SIG-M5 (cell line): Measurements from ENCODE around the gene RPS6KA3.
"Not testable (repeated sequence)": the region's sequence is repeated elsewhere in the genome, so short reads cannot be mapped to it uniquely, and the experiment has no call there.

Source experiments
- DNase-seq: peaks from one replicate; lab custom pipeline; 2025; lab: John Stamatoyannopoulos, UW

RPS6KA3 gene

GRCh38 chrX:20218836-20219505 lies 47.7 kb downstream of the RPS6KA3 start:
- DNase-seq: no peak

GRCh38 chrX:20217906-20218305 lies 48.8 kb downstream of the RPS6KA3 start:
- DNase-seq: no peak

- DNase-seq: no peak
Measured at GRCh38 chrX:20217271-20217670, 49.4 kb downstream of the RPS6KA3 start.

DNA sequence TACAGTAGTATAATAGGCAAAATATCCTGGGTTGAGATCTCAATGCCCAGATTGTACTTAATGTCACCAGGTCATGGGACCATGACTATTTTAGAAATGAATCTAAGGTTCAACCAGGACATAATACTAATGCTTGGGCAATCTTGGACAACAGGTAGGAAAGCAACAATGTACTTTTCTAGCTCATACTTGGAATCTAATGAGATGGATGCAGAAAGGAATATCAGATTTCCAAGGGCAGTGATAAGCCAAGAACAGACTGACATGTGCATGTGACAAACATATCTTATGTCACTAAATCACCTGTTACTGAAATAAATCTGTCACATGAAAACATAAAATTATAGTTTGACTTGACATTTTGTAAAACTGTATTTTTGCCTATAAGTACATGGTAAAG lies 51.1 kb downstream of the RPS6KA3 start:
- no peak for DNase-seq

DNA sequence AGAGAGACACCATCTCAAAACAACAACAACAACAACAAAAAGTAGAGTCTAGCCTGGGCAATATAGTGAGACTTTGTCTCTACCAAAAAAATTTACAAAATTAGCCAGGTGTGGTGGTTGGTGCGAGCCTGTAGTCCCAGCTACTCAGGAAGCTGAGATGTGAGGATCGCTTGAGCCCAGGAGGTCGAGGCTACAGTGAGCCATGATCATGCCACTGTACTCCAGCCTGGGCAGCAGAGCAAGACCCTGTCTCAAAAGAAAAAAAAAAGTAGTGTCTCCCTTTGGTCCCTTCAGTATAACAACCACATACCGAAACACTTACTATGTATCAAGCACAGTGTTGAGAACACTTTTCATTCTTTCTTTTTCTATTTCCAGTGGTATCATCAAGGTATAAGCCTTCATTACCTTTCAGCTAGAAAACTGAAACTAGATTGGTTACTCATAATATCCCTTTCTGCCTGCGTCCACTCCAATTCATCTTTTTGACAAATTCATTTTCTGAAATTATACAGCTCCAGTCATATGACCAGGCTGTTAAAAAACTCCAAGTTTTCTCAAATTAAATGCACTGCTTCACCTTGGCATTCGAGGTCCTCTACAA lies 54.1 kb downstream of the RPS6KA3 start:
- DNase-seq: no peak

- no peak for DNase-seq
Measured at GRCh38 chrX:20211261-20211786, 55.4 kb downstream of the RPS6KA3 start.

DNA sequence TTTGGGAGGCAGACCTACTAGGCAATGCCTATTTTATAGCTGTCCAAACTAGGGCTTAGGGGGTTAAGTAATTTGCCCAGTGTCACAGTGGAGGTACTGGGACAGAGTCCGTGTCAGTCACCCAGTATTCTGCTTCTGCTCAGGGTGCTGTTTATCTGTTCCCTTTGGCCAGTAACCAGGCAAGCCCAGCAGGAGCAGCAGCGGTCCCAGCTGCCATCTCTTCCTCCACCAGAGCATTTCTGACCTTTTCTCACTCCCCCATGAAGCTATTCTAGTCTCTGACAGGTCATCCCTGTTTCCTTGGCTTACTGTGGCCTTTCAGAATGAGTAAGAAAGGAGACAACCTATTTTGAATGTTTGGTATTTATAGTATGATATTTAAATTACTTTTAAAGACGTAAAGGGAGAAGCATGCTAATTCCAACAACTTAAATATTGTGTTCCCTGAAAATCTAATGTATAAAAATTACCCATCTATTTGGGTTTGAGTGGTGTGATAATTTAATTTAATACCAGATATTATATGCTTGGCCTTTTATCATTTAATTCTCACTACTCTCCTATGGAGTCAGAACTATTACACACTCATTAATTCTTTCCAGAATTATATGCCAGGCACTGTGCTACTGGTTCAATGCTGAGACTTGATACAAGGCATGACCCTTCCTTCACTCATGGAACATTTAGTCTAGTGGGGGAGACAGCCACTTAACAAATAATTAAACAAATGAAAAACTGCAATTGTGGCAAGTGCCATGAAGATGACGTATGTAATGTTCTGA lies 60.6 kb downstream of the RPS6KA3 start:
- no peak for DNase-seq

- no peak for DNase-seq
Measured at GRCh38 chrX:20204351-20204750, 62.4 kb downstream of the RPS6KA3 start.

DNA sequence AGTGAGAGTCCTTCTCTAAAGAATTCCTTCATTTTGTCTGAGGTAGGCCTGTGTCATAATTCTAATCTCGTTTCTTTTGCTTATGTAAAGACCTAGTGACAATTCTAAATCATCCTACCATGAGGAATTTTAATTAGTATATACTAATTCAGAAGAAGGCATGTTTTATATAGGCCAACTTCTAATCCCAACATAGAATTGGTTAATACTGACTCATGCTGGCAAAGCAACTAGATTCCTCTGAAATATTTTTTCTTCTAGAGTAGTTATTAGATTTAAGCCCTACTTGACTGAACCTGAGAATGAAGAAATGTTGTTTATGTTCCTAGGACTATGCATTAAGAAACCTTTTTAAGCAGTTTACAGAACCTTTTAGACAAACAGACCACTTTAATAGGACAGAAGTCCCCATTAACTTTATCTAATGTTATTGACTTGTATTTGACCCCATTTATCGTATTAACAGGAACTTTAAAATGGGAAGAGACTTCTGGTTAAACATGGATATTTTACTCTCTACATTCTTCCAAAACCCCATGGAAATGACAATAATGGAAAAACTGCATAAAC lies 69.0 kb downstream of the RPS6KA3 start:
- DNase-seq: no peak

- no peak for DNase-seq
Measured at GRCh38 chrX:20189171-20189570, 77.5 kb downstream of the RPS6KA3 start.

GRCh38 chrX:20181598-20182329 lies 84.9 kb downstream of the RPS6KA3 start:
- DNase-seq: no peak

GRCh38 chrX:20177093-20177492 lies 89.6 kb downstream of the RPS6KA3 start:
- no peak for DNase-seq

- DNase-seq: no peak
Measured at GRCh38 chrX:20173856-20174255, 92.9 kb downstream of the RPS6KA3 start.

- DNase-seq: no peak
Measured at GRCh38 chrX:20173313-20173712, 93.4 kb downstream of the RPS6KA3 start.

DNA sequence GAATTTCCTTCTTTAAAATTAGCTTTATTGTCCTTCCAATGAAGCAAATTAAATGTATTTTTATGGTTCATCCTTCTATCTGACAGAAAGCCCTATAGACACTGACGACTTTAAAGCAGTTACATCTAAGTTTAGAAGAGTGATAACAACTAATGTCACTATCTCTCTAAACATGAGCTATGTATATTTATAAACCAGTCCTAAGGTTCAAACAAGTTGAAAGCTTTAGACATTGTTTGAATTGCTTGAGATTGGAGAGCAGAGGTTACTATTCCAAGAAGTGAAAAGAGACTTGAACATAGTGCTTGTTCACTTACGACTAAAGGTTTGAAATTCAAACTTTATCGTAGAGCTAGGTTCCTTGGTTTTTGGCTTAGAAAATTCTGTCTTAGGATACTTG lies 94.8 kb downstream of the RPS6KA3 start:
- no peak for DNase-seq

- DNase-seq: not testable (repeated sequence)
Measured at GRCh38 chrX:20162516-20162915, 104.2 kb downstream of the RPS6KA3 start.

- DNase-seq: no peak
Measured at GRCh38 chrX:20159797-20160385, 106.8 kb downstream of the RPS6KA3 start.

DNA sequence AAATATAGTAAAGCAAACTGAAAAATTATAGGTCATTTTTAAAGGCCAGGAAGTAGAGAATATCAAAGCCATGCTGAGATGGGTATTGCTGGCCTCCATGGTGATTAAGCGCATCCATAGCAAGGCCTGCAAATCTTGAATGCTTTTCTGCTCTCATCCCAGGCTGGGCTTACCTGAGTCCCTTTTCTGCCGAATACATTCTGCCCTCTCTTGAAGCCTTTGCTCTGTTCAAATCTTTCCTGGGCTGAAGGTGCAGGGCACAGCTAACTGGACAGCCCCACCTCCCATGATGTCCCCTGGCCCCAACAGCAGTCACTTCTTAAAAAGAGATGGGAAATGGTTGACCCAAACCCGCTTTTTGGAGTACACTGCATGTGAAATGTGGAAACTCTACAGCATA lies 115.0 kb downstream of the RPS6KA3 start:
- no peak for DNase-seq

GRCh38 chrX:20149326-20149725 lies 117.4 kb downstream of the RPS6KA3 start:
- DNase-seq: no peak

DNA sequence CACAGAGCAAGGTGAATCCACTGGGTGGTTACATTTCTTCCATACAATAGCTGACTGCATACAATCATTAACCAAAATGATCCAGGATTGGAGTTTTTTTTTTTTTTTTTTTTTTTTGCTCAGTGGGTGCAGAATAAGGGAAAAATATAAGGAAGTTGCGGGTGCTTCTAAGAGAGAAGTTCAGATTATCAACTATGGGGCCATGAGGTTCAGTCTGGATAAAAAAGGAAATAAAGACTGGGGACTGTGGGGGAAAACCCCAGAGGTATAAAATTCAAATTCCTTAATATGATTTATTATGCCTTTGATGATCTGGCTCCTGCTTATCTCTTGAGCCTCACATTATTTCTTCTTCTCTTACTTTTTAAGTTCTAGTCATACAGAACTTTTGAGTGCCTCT lies 119.1 kb downstream of the RPS6KA3 start:
- no peak for DNase-seq

- DNase-seq: no peak
Measured at GRCh38 chrX:20144491-20144890, 122.2 kb downstream of the RPS6KA3 start.

- DNase-seq: no peak
Measured at GRCh38 chrX:20143561-20143960, 123.1 kb downstream of the RPS6KA3 start.
